Cardiac muscle cell (in vitro differentiated cells and primary cell): ENCODE results near the gene TTC28. TPM values are rescaled to one million over a fixed set of nuclear protein-coding genes. Genes with fewer than 3 reads are reported as not detected.

Source experiments
- DNase-seq, 2 donors: peaks; one replicate each; pipeline versions ENCODE4 v3.0.0 to v3.0.0-alpha.2; 2010 to 2017; ENCODE audit warnings: low read depth in 1 of 2, low spot score in 1 of 2
- H3K27ac ChIP-seq: fragments of 200-600 bp; sonication (generic); 2 replicates; pipeline ENCODE4 v1.5.1; 2016
- H3K27me3 ChIP-seq: fragments of 200-600 bp; sonication (generic); 2 replicates; pipeline ENCODE4 v1.6.0; 2016; ENCODE audit warnings: control low read depth
- H3K36me3 ChIP-seq: fragments of 200-600 bp; sonication (generic); 2 replicates; pipeline ENCODE4 v1.5.1; 2016; ENCODE audit warnings: control low read depth
- H3K4me1 ChIP-seq: fragments of 200-600 bp; sonication (generic); 2 replicates; pipeline ENCODE4 v1.8.1; 2017; ENCODE audit warnings: low read depth, mild to moderate bottlenecking, mixed run types
- H3K4me3 ChIP-seq: fragments of 200-600 bp; sonication (generic); 2 replicates; pipeline ENCODE4 v1.5.1; 2016; ENCODE audit warnings: mild to moderate bottlenecking
- H3K9me3 ChIP-seq: fragments of 200-600 bp; sonication (generic); 2 replicates; pipeline ENCODE4 v1.5.1; 2017; ENCODE audit warnings: low read depth, mild to moderate bottlenecking, control low read depth
- CTCF ChIP-seq: IDR thresholded peaks from 2 replicates; pipeline ENCODE4 v1.5.1; 2012; ENCODE audit warnings: low read depth, mild to moderate bottlenecking, low read length
- polyA plus RNA-seq: library from polyadenylated mRNA; unstranded; fragments of >200 nt; fragmentation: Nextera tagmentation; extraction: Ambion mirVana; gene quantifications from 2 replicates; pipeline ENCODE4 v1.2.1, GENCODE V29; 2016
- total RNA-seq: library from RNA; depleted of rRNA; stranded (reverse); fragments of >200 nt; gene quantifications from 2 replicates; pipeline ENCODE4 v1.2.3, GENCODE V29; 2016

The TTC28 gene
- total and polyA plus RNA-seq, 2 experiments from 2014 or later: 27.3 to 109 TPM

GRCh38 chr22:28155808-28156207, 523.8 kb downstream of the TTC28 start:
- no peaks in the 10 kb centered on the region for H3K36me3 ChIP-seq
- peak in 1 of 2 donors; percentile 64 for DNase-seq
- H3K4me3 ChIP-seq: no peak overlapping the region
- H3K4me1 ChIP-seq: no peaks in the 10 kb centered on the region
- TF ChIP-seq CTCF: no peak
- no peak overlapping the region for H3K27ac ChIP-seq
- no peaks in the 10 kb centered on the region for H3K27me3 ChIP-seq
- H3K9me3 ChIP-seq: no peaks in the 10 kb centered on the region

GRCh38 chr22:28154861-28155260, 524.8 kb downstream of the TTC28 start:
- Histone ChIP-seq H3K4me1 (no peaks in the 10 kb centered on the region), H3K36me3 (no peaks in the 10 kb centered on the region), H3K27ac (no peak overlapping the region), H3K9me3 (no peaks in the 10 kb centered on the region), H3K4me3 (no peak overlapping the region), H3K27me3 (no peaks in the 10 kb centered on the region)
- no peak for TF ChIP-seq CTCF
- no peak for DNase-seq

GRCh38 chr22:28151151-28151816, 528.4 kb downstream of the TTC28 start:
- Histone ChIP-seq H3K4me1 (peaks cover 11% of the 10 kb centered on the region), H3K27me3 (no peaks in the 10 kb centered on the region), H3K36me3 (no peaks in the 10 kb centered on the region), H3K4me3 (no peak overlapping the region), H3K9me3 (no peaks in the 10 kb centered on the region), H3K27ac (no peak overlapping the region)
- DNase-seq: no peak
- TF ChIP-seq CTCF: no peak

GRCh38 chr22:28148816-28149465, 530.7 kb downstream of the TTC28 start:
- no peaks in the 10 kb centered on the region for H3K27me3 ChIP-seq
- no peaks in the 10 kb centered on the region for H3K9me3 ChIP-seq
- DNase-seq: no peak

GRCh38 chr22:28147401-28147800, 532.2 kb downstream of the TTC28 start:
- DNase-seq: no peak
- no peaks in the 10 kb centered on the region for H3K27me3 ChIP-seq
- peaks cover 16% of the 10 kb centered on the region for H3K4me1 ChIP-seq
- H3K36me3 ChIP-seq: no peaks in the 10 kb centered on the region
- no peaks in the 10 kb centered on the region for H3K9me3 ChIP-seq
- no peak overlapping the region for H3K4me3 ChIP-seq
- no peak for TF ChIP-seq CTCF
- peak overlapping the region; percentile 25 for H3K27ac ChIP-seq

More at GRCh38 chr22:28148816-28149465, 530.7 kb downstream of the TTC28 start:
- no peak for TF ChIP-seq CTCF
- H3K4me3 ChIP-seq: no peak overlapping the region
- no peak overlapping the region for H3K27ac ChIP-seq
- H3K36me3 ChIP-seq: no peaks in the 10 kb centered on the region
- H3K4me1 ChIP-seq: peaks cover 11% of the 10 kb centered on the region
